Neutrophil (primary cell): ENCODE measurements around the gene SLC22A4.

Experiments used
- H3K27ac ChIP-seq: fragments of 200-600 bp; sonication (generic); 2 replicates; pipeline ENCODE4 v1.5.1; 2016; ENCODE audit warnings: mild to moderate bottlenecking, moderate library complexity
- H3K27me3 ChIP-seq: fragments of 200-600 bp; sonication (generic); 2 replicates; pipeline ENCODE4 v1.6.0; 2016; ENCODE audit warnings: mild to moderate bottlenecking
- H3K36me3 ChIP-seq: fragments of 200-600 bp; sonication (generic); 2 replicates; pipeline ENCODE4 v1.5.1; 2017
- H3K4me1 ChIP-seq, 2 experiments: fragments of 200-600 bp in 1 of 2; sonication (generic) in 1 of 2; 1 replicate in 1 of 2; 2 replicates in 1 of 2; pipeline versions ENCODE4 v1.5.1 to v1.6.1; 2013 to 2016; ENCODE audit warnings: low read depth in 1 of 2, low read length in 1 of 2, mild to moderate bottlenecking in 1 of 2, moderate library complexity in 1 of 2; ENCODE audit not compliant: control insufficient read depth in 1 of 2, insufficient read depth in 1 of 2
- H3K4me3 ChIP-seq, 2 experiments: fragments of 200-600 bp in 1 of 2; sonication (generic) in 1 of 2; 1 replicate in 1 of 2; 2 replicates in 1 of 2; pipeline ENCODE4 v1.5.1; 2013 to 2016; ENCODE audit warnings: low read depth in 1 of 2, low read length in 1 of 2, mild to moderate bottlenecking in 1 of 2, moderate library complexity in 1 of 2
- H3K9me3 ChIP-seq: fragments of 200-600 bp; sonication (generic); 2 replicates; pipeline ENCODE4 v1.5.1; 2016
- TF ChIP-seq, protein P1 (sequence below): fragments of 200-600 bp; sonication (generic); IDR thresholded peaks from 2 replicates; pipeline ENCODE4 v1.5.1; 2016; ENCODE audit warnings: antibody characterized with exemption

Gene SLC22A4

GRCh38 chr5:132303589-132303988 is 9.4 kb downstream of the SLC22A4 start:
- Histone ChIP-seq H3K36me3 (peaks cover 26% of the 10 kb centered on the region), H3K9me3 (no peaks in the 10 kb centered on the region), H3K4me1 (peaks cover 47 to 53% of the 10 kb centered on the region in 2 experiments)

GRCh38 chr5:132305420-132305819 is 11.2 kb downstream of the SLC22A4 start:
- no peak overlapping the region for H3K4me3 ChIP-seq
- H3K4me1 ChIP-seq: peaks cover 36 to 48% of the 10 kb centered on the region in 2 experiments
- TF ChIP-seq, protein P1, sequence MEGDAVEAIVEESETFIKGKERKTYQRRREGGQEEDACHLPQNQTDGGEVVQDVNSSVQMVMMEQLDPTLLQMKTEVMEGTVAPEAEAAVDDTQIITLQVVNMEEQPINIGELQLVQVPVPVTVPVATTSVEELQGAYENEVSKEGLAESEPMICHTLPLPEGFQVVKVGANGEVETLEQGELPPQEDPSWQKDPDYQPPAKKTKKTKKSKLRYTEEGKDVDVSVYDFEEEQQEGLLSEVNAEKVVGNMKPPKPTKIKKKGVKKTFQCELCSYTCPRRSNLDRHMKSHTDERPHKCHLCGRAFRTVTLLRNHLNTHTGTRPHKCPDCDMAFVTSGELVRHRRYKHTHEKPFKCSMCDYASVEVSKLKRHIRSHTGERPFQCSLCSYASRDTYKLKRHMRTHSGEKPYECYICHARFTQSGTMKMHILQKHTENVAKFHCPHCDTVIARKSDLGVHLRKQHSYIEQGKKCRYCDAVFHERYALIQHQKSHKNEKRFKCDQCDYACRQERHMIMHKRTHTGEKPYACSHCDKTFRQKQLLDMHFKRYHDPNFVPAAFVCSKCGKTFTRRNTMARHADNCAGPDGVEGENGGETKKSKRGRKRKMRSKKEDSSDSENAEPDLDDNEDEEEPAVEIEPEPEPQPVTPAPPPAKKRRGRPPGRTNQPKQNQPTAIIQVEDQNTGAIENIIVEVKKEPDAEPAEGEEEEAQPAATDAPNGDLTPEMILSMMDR: no peak
- no peaks in the 10 kb centered on the region for H3K9me3 ChIP-seq
- H3K36me3 ChIP-seq: peaks cover 35% of the 10 kb centered on the region
- no peak overlapping the region for H3K27ac ChIP-seq
- no peaks in the 10 kb centered on the region for H3K27me3 ChIP-seq

More at GRCh38 chr5:132303589-132303988, 9.4 kb downstream of the SLC22A4 start:
- TF ChIP-seq, protein P1: no peak
- Histone ChIP-seq H3K27ac (peak overlapping the region; percentile 13), H3K27me3 (no peaks in the 10 kb centered on the region), H3K4me3 (no peak overlapping the region)

DNA sequence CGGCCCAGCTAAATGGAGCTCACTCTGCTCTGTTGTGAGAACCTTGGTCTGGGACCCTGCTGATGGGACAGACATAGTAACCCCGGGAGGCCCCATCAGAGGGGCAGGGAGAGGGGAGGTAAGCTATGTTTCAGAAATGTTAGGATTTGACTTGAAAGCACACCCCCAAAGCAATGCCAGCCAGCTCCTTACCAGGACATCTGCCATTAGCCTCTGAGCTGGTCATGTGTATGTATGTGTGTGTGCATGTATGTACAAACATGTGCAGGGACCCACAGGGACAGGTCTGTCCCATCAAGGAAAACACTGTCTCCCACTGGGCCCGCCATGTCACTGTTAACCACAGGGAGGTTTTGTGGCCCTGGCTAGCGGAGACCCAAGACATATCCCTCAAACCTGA is 14.5 kb downstream of the SLC22A4 start:
- TF ChIP-seq, protein P1: no peak
- peaks cover 34% of the 10 kb centered on the region for H3K36me3 ChIP-seq
- peaks cover 23 to 28% of the 10 kb centered on the region in 2 experiments for H3K4me1 ChIP-seq
- H3K4me3 ChIP-seq: no peak overlapping the region
- H3K27me3 ChIP-seq: no peaks in the 10 kb centered on the region
- H3K9me3 ChIP-seq: no peaks in the 10 kb centered on the region
- H3K27ac ChIP-seq: peak overlapping the region; percentile 57

DNA sequence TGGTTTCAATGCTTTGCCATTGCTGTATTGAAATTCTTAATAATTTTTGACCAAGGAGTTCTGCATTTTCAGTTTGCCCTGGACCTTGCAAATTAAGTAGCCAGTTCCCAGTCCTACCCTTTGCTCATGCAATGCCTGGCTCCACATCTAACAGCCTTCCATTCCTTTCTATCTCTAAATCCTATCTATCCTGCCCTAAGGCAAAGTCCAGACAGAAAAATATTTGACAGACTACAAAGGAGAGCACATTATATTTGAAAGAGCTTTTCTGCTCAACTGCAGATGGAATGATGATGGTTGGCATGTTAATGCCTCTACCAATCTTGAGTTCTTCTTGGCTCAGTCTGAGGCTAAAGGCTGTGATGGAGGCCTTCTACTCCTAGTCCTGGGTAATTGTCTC is 15.5 kb downstream of the SLC22A4 start:
- Histone ChIP-seq H3K27me3 (no peaks in the 10 kb centered on the region), H3K9me3 (no peaks in the 10 kb centered on the region), H3K4me3 (no peak overlapping the region), H3K36me3 (peaks cover 39% of the 10 kb centered on the region), H3K27ac (peak overlapping the region; percentile 57), H3K4me1 (peaks cover 23 to 28% of the 10 kb centered on the region in 2 experiments)
- TF ChIP-seq, protein P1: no peak

DNA sequence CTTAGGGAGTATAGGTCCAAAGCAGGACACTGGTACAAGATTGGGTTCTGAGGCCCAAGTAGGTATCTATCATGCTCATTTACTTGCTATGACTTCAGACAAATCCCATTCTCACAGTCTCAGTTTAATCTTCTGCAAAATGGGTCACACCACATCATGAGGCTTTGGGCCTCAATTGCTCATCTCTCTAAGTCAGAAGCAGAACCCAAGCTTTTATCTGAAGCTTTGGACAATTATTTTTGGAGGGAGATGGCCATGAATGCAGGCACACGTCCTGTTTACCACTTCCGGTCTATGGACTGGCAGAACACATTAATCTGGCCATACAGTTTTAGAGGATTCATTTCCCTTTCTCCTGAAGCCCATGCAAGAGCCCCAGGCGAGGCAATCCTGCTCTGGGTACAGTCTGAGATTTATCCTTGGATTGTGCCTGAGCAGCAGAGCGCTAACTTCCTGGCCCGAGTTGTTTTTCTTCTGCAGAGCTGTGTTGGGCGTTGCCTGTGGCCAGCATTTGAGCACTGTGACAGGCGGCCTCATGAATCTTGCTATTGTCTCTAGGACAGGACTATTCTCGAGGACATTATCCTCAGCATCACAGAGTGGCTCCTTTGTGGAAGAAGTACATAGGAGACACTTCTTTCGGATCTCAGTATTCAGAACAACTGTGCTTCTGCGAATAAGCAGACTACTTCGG is 16.1 kb downstream of the SLC22A4 start:
- Histone ChIP-seq H3K9me3 (no peaks in the 10 kb centered on the region), H3K4me3 (no peak overlapping the region), H3K36me3 (peaks cover 45% of the 10 kb centered on the region), H3K27ac (peak overlapping the region; percentile 57), H3K4me1 (peaks cover 23 to 28% of the 10 kb centered on the region in 2 experiments), H3K27me3 (no peaks in the 10 kb centered on the region)
- TF ChIP-seq, protein P1: no peak
